Heart right ventricle (tissue), 16 donors: ENCODE measurements around the gene PIKFYVE. TPM values are rescaled to one million over a fixed set of nuclear protein-coding genes. Genes with fewer than 3 reads are reported as not detected.

Source experiments
- ATAC-seq, 8 donors: fragments of 200-7000 bp; cut with Tn5 transposase; one replicate each; pipeline ENCODE4 v1.9.1; 2020; ENCODE audit warnings: mild to moderate bottlenecking in 8 of 8, moderate library complexity in 8 of 8, moderate number of reproducible peaks in 1 of 8
- DNase-seq, 2 donors: peaks; one replicate each; pipeline ENCODE4 v3.0.0-alpha.2; 2020
- H3K27ac ChIP-seq, 10 donors: fragments of 200-600 bp; sonication (generic) in 2 of 10; one replicate each; pipeline versions ENCODE4 v1.5.0 to v1.8.0; 2020 to 2022; ENCODE audit warnings: mild to moderate bottlenecking in 3 of 10
- H3K27me3 ChIP-seq, 7 donors: fragments of 200-600 bp; one replicate each; pipeline ENCODE4 v1.8.0; 2021 to 2022; ENCODE audit warnings: mild to moderate bottlenecking in 2 of 7
- H3K36me3 ChIP-seq, 9 donors: fragments of 200-600 bp; sonication (generic) in 1 of 9; one replicate each; pipeline versions ENCODE4 v1.5.0 to v1.8.0; 2020 to 2022; ENCODE audit warnings: mild to moderate bottlenecking in 2 of 9
- H3K4me1 ChIP-seq, 9 donors: fragments of 200-600 bp; sonication (generic) in 1 of 9; one replicate each; pipeline versions ENCODE4 v1.5.0 to v1.8.0; 2020 to 2022; ENCODE audit warnings: mild to moderate bottlenecking in 4 of 9
- H3K4me3 ChIP-seq, 10 donors: fragments of 200-600 bp; sonication (generic) in 2 of 10; one replicate each; pipeline versions ENCODE4 v1.5.0 to v1.8.0; 2020 to 2022; ENCODE audit warnings: mild to moderate bottlenecking in 7 of 10, moderate library complexity in 2 of 10
- H3K9me3 ChIP-seq, 11 donors: fragments of 200-600 bp in 10 of 11; sonication (generic) in 2 of 11; one replicate each; pipeline versions ENCODE4 v1.5.0 to v1.8.0; 2013 to 2022; ENCODE audit warnings: mild to moderate bottlenecking in 2 of 11, control low read depth in 1 of 11, moderate library complexity in 1 of 11
- WGBS, 2 donors: extraction: QIAGEN DNeasy Blood & Tissue Kit; methylation state at CpG; one replicate each; pipeline ENCODE4 v1.1.7; 2013; ENCODE audit warnings: inconsistent platforms in 1 of 2; 5-methylcytosine and 5-hydroxymethylcytosine counted together
- intact Hi-C, 10 donors: fragments of 100-400 bp; cut with DNase I; formaldehyde crosslinking; loops; one replicate each; pipeline versions ENCODE4 v1.11.1 to v1.14.2; 2022
- polyA plus RNA-seq, 2 donors: library from polyadenylated mRNA; stranded (reverse); fragments of 200-250 nt; gene quantifications; one replicate each; pipeline ENCODE4 v1.2.3, GENCODE V29; 2013
- total RNA-seq, 10 donors: library from RNA; stranded (reverse); fragmentation: NEBNext Ultra II Directional in 3 of 10; extraction: Animal tissue kit (Norgen Biotek cat#: 25700) in 3 of 10; gene quantifications; one replicate each; pipeline versions ENCODE4 v1.2.1 to v1.2.4, GENCODE V29; 2021 to 2023
- TF ChIP-seq, protein P1 (sequence below), 9 donors: fragments of 200-600 bp; sonication (generic) in 2 of 9; IDR thresholded peaks; one replicate each; pipeline versions ENCODE4 v1.5.0 to v1.8.0; 2021 to 2022; ENCODE audit warnings: antibody characterized with exemption in 9 of 9, mild to moderate bottlenecking in 5 of 9, moderate library complexity in 1 of 9
- donor health status: Arrhythmogenic right ventricular cardiomyopathy.
- donor health status: ischemic (EF 13 %, LVEDD 7.1; RV severe dilation, severe dysfunction).
- donor health status: healthy with polysubstance abuse.
- donor health status: DM: no; HTN: yes; CAD: no.
- donor health status: DM: no; HTN: no; CAD: no.
- donor health status: ischemic (EF 25% LVEDD 6.9; RV normal size, moderate dysfunction).
- donor health status: ischemic (EF 25% LVEDD 5.7; RV mildly dilated, moderate dysfunction).
- donor health status: healthy.
- donor health status: DM: yes; HTN: yes; CAD: no.
- donor health status: Ischemic cardiomyopathy.
- donor health status: ischemic (EF 35%, LVEDD 5.7; RV mildly dilated, moderate dysfunction).
- donor health status: nonischemic (EF 11% LVEDD 7.7; RV severe dilation, severe dysfunction).
- donor health status: DM: yes; HTN: yes; CAD: no.
- donor health status: PGD.
- donor health status: ischemic (EF 29% LVEDD 5.4; RV normal size, mild dysfunction).
- donor health status: nonischemic (EF 23%, LVEDD 6.1; RV moderate dilation, normal function).

Gene PIKFYVE
- total and polyA plus RNA-seq, 12 donors, result 2.6 to 24.8 (median 17.7) TPM

DNA sequence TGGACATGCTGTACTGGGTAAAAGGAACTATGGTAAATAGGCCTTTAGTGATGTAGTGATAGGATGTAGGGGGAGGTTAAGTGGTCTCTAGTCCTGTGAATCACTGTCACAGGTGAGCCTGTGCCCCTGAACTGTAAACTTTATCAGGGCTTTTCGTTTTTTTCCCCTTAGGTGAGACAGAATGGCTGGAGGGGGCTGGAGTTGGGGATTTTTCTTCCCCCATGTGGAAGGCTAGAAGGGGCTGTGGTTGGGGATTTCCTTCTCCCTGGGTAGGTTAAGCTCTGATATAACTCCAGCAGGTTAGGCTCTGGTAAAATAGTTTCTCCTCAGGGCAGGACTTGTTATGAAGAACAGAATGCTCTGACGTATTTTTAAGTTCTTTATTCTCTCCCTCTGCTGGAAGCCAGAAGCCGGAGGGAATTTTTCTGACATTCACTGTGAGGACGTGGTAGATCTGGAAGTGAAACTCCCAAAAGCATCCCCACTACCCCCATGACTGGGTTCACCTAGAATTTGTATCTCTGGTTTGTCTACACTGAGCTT lies 28.5 kb downstream of the PIKFYVE start:
- H3K27ac ChIP-seq, result no peak overlapping the region

DNA sequence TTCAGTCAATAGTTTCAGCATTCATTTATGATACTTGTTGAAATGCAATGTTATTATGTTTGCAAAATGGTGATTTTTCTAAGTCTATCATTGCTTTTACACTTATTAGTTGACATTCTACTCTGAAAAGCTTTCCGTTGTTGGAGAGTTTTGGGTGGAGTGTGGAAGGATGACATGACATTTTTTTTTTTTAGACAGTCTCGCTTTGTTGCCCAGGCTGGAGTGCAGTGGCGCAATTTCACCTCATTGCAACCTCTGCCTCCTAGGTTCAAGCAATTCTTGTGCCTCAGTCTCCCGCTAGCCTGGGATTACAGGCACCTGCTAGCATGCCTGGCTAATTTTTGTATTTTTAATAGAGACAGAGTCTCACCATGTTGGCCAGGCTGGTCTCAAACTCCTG lies 29.8 kb downstream of the PIKFYVE start:
- H3K36me3 ChIP-seq, result peaks cover 0 to 91% (median 31%) of the 10 kb centered on the region in 9 donors
- H3K4me3 ChIP-seq, result no peak overlapping the region
- DNase-seq (no peak), ATAC-seq (no peak)
- peaks cover 0 to 8% (median 0%) of the 10 kb centered on the region in 11 donors for H3K9me3 ChIP-seq
- H3K27me3 ChIP-seq, result no peaks in the 10 kb centered on the region
- peaks cover 0 to 20% (median 0%) of the 10 kb centered on the region in 9 donors for H3K4me1 ChIP-seq
- H3K27ac ChIP-seq, result no peak overlapping the region
- intact Hi-C loops, result no loop called here
- TF ChIP-seq, protein P1, sequence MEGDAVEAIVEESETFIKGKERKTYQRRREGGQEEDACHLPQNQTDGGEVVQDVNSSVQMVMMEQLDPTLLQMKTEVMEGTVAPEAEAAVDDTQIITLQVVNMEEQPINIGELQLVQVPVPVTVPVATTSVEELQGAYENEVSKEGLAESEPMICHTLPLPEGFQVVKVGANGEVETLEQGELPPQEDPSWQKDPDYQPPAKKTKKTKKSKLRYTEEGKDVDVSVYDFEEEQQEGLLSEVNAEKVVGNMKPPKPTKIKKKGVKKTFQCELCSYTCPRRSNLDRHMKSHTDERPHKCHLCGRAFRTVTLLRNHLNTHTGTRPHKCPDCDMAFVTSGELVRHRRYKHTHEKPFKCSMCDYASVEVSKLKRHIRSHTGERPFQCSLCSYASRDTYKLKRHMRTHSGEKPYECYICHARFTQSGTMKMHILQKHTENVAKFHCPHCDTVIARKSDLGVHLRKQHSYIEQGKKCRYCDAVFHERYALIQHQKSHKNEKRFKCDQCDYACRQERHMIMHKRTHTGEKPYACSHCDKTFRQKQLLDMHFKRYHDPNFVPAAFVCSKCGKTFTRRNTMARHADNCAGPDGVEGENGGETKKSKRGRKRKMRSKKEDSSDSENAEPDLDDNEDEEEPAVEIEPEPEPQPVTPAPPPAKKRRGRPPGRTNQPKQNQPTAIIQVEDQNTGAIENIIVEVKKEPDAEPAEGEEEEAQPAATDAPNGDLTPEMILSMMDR (IDR thresholded peaks at IDR 0.05), result no peak
- WGBS, 2 donors, result 94 to 98% methylated on average over 4 of the region's 4 CpGs

More for the DNA sequence above, 28.5 kb downstream of the PIKFYVE start:
- DNase-seq (no peak), ATAC-seq (no peak)
- Histone ChIP-seq H3K27me3 (no peaks in the 10 kb centered on the region), H3K4me1 (peaks cover 0 to 20% (median 0%) of the 10 kb centered on the region in 9 donors), H3K36me3 (peaks cover 0 to 91% (median 27%) of the 10 kb centered on the region in 9 donors), H3K9me3 (peaks cover 0 to 16% (median 0%) of the 10 kb centered on the region in 11 donors), H3K4me3 (no peak overlapping the region)
- TF ChIP-seq, protein P1 (IDR thresholded peaks at IDR 0.05), result no peak
- WGBS, 2 donors, result 78 to 79% methylated on average over 4 of the region's 4 CpGs
- intact Hi-C loops, result no loop called here

DNA sequence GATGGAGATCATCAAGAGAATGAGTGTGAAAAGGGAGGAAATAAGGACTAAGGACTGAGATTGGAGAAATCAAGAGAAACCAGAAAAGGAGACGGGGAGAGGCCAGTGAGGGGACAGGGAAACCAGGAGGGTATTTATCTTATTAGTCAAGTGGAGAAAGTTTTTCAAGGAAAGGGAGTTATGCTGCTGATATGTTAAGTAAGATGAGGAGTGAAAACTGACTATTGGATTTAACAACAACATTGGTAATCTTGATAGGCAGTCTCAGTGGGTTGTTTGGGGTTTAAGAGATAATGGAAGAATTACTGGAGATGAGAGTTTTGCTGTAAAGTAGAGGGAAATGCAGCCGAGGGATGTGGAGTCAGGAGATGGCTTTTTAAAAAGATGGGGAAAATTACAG lies 30.6 kb downstream of the PIKFYVE start:
- Histone ChIP-seq H3K27me3 (no peaks in the 10 kb centered on the region), H3K27ac (no peak overlapping the region), H3K36me3 (peaks cover 0 to 94% (median 36%) of the 10 kb centered on the region in 9 donors), H3K9me3 (peaks cover 0 to under 1% (median 0%) of the 10 kb centered on the region in 11 donors), H3K4me3 (no peak overlapping the region), H3K4me1 (peaks cover 0 to 20% (median 0%) of the 10 kb centered on the region in 9 donors)
- intact Hi-C loops, result no loop called here
- DNase-seq, result no peak
- no peak for ATAC-seq
- TF ChIP-seq, protein P1 (IDR thresholded peaks at IDR 0.05), result no peak
- WGBS, 2 donors, result 86 to 95% methylated on average over 2 of the region's 2 CpGs

DNA sequence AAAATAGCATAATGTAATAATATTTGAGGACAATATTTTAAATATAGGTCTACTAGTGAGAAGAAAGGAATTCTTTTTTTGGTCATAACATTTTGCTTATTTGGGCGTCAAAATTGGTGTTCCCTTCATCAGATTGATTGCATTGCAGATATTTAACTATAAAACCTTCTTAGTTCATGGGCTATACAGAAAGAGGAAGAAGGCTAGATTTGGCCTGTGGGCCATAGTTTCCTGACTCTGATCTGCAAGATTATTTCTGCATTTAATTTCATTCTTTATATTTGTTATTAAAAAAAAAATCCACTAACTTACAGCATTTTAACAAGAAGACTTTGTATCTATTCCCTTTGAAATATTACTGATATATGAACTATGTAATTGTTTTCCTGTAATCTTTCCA lies 31.9 kb downstream of the PIKFYVE start:
- H3K9me3 ChIP-seq, result no peaks in the 10 kb centered on the region
- H3K36me3 ChIP-seq, result peaks cover 0 to 96% (median 47%) of the 10 kb centered on the region in 9 donors
- intact Hi-C loops, result no loop called here
- no peaks in the 10 kb centered on the region for H3K27me3 ChIP-seq
- H3K27ac ChIP-seq, result no peak overlapping the region
- peaks cover 0 to 20% (median 0%) of the 10 kb centered on the region in 9 donors for H3K4me1 ChIP-seq
- TF ChIP-seq, protein P1 (IDR thresholded peaks at IDR 0.05), result no peak
- no peak overlapping the region for H3K4me3 ChIP-seq
- ATAC-seq, result no peak
- WGBS, 2 donors, result 90 to 95% methylated on average over 1 of the region's 1 CpG
- no peak for DNase-seq
